Activated CD8-positive, alpha-beta T cell treated with anti-CD3 and anti-CD28 coated beads, Interleukin-2, amount 10 ng/mL, durations not matched to agents 7 days and 5 days (primary cell): ENCODE results near the gene PNPLA5. TPM values are rescaled to one million over a fixed set of nuclear protein-coding genes. Genes with fewer than 3 reads are reported as not detected.
A peak's percentile ranks its signal among the peaks of the same experiment; 100 is the strongest.

Experiments used
- ATAC-seq: fragments of 150-1000 bp; cut with Tn5 transposase; one replicate; pipeline ENCODE4 v1.10.0; 2021; ENCODE audit warnings: moderate library complexity
- CTCF ChIA-PET: fragments of 350-600 bp; sonication (Branson Sonifier 250); formaldehyde crosslinking; loops from one replicate; lab custom pipeline; 2021; ENCODE audit warnings: antibody characterized with exemption; lab: Charles Lee
- POLR2A ChIA-PET: fragments of 350-600 bp; sonication (Branson Sonifier 250); formaldehyde crosslinking; loops from one replicate; lab custom pipeline; 2021; ENCODE audit warnings: antibody characterized with exemption; lab: Charles Lee
- DNase-seq: peaks from one replicate; pipeline ENCODE4 v3.0.0-alpha.2; 2020
- H3K27ac Mint-ChIP-seq: one replicate; pipeline ENCODE4 v1.8.0; 2021; ENCODE audit warnings: mild to moderate bottlenecking, mixed read lengths
- H3K27me3 Mint-ChIP-seq: one replicate; pipeline ENCODE4 v1.8.0; 2021; ENCODE audit warnings: low read depth, mixed read lengths
- H3K36me3 Mint-ChIP-seq: one replicate; pipeline ENCODE4 v1.8.0; 2021; ENCODE audit warnings: low read depth, mixed read lengths
- H3K4me1 Mint-ChIP-seq: one replicate; pipeline ENCODE4 v1.8.0; 2021; ENCODE audit warnings: low read depth, mixed read lengths
- H3K4me3 Mint-ChIP-seq: one replicate; pipeline ENCODE4 v1.8.0; 2021; ENCODE audit warnings: mild to moderate bottlenecking, mixed read lengths
- H3K9me3 Mint-ChIP-seq: one replicate; pipeline ENCODE4 v1.8.0; 2022; ENCODE audit warnings: mixed read lengths; ENCODE audit not compliant: insufficient read depth
- total RNA-seq, 2 experiments: library from RNA; stranded (reverse); gene quantifications; one replicate each; pipeline ENCODE4 v1.2.3, GENCODE V29; 2021

PNPLA5 gene
- total RNA-seq, 2 experiments from 2014 or later: not detected

DNA sequence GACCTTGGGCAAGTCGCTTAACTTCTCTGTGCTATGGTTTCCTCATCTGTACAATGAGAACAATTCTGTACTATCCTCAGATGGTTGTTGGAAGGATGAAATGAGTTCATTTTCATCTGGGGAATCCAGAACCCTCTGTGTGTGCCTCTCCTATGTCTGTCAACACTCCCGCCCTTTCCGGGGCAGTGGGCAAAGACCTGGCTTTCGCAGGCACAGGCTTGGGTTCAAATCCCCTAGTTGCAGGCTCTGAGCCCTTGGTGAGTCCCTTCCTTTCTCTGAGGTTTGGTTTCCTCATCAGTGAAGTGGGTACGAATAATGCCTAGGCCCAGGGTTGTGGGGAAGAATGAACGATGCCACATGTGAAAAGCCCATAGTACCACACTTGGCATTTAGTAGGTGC, 6.0 kb downstream of the PNPLA5 start:
- H3K27me3 Mint-ChIP-seq: peaks cover 11% of the 10 kb centered on the region
- H3K4me1 Mint-ChIP-seq: no peaks in the 10 kb centered on the region
- POLR2A ChIA-PET: no interaction called here
- no peak overlapping the region for H3K4me3 Mint-ChIP-seq
- CTCF ChIA-PET: interaction anchor here (1.2 to 3.9 kb wide), 2 partner anchors 20 to 60 kb away, joined by 4 to 69 read pairs; no protein-coding TSS in a partner anchor
- ATAC-seq (no peak), DNase-seq (no peak)
- H3K27ac Mint-ChIP-seq: no peak overlapping the region
- H3K36me3 Mint-ChIP-seq: no peaks in the 10 kb centered on the region
- H3K9me3 Mint-ChIP-seq: no peaks in the 10 kb centered on the region

DNA sequence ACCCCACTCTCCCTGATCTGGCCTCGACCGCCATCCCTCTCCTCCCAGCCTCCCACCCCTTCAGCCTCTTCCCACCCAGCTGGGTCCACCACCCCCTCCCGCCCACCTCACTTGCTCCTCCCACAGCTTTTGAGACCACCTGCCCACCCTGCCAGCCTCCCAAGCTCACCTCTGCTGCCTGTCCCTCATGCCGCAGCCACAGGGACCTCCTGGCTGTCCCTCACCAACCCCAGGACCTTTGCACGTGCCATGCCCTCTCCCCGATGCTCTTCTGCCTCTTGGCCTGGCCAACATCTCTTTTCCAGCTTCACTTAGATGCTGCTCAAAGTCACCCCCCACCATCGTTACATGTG, 6.5 kb downstream of the PNPLA5 start:
- Mint-ChIP-seq H3K4me1 (no peaks in the 10 kb centered on the region), H3K36me3 (no peaks in the 10 kb centered on the region), H3K27ac (no peak overlapping the region), H3K9me3 (no peaks in the 10 kb centered on the region), H3K27me3 (peaks cover 9% of the 10 kb centered on the region), H3K4me3 (no peak overlapping the region)
- no peak for ATAC-seq
- DNase-seq: no peak
- ChIA-PET CTCF (interaction anchor here (0.6 to 3.9 kb wide), 11 partner anchors 9 to 309 kb away, joined by 3 to 69 read pairs (median 4); partner anchors contain the start of gene EFCAB6), POLR2A (no interaction called here)

DNA sequence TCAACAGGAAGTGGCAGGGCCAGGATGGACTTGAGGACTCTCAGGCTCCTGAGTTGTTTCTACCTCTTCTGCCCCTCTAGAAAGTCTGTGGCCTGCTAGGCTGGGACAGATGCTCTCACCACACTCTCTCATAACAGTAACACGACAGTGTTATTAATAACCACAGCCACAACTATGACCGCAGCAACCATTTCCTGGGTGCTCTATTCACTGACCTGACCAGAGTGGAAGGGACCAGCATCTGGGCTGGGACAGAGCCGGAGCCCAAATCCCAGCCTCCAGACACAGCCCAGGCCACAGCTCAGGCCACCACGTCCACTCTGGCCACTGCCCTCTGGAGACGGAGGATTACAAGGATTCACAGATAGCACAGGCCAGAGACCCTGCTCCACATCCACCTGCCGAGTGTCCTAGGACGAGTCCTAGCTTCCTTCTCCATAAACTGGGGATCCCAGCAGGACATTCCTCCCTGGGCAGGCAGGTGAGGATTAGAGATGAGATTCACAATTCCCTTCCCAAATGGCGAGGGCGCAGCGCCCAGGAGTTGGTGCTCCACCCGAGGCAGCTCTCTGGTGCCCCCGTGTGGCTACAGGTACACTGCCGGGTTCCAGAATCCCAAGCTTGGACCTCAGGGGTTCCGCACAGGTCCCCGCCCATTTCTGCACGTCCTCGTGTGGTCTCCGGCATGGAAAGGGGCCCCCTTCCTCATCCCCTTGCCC, 7.1 kb downstream of the PNPLA5 start:
- DNase-seq (peak; percentile 63), ATAC-seq (peak; percentile 60)
- POLR2A ChIA-PET: no interaction called here
- no peak overlapping the region for H3K27ac Mint-ChIP-seq
- no peak overlapping the region for H3K4me3 Mint-ChIP-seq
- no peaks in the 10 kb centered on the region for H3K4me1 Mint-ChIP-seq
- H3K36me3 Mint-ChIP-seq: no peaks in the 10 kb centered on the region
- CTCF ChIA-PET: interaction anchor here (0.6 to 3.9 kb wide), 12 partner anchors 10 to 611 kb away, joined by 3 to 69 read pairs (median 4); partner anchors contain the start of gene EFCAB6
- no peaks in the 10 kb centered on the region for H3K9me3 Mint-ChIP-seq
- H3K27me3 Mint-ChIP-seq: peaks cover 6% of the 10 kb centered on the region

DNA sequence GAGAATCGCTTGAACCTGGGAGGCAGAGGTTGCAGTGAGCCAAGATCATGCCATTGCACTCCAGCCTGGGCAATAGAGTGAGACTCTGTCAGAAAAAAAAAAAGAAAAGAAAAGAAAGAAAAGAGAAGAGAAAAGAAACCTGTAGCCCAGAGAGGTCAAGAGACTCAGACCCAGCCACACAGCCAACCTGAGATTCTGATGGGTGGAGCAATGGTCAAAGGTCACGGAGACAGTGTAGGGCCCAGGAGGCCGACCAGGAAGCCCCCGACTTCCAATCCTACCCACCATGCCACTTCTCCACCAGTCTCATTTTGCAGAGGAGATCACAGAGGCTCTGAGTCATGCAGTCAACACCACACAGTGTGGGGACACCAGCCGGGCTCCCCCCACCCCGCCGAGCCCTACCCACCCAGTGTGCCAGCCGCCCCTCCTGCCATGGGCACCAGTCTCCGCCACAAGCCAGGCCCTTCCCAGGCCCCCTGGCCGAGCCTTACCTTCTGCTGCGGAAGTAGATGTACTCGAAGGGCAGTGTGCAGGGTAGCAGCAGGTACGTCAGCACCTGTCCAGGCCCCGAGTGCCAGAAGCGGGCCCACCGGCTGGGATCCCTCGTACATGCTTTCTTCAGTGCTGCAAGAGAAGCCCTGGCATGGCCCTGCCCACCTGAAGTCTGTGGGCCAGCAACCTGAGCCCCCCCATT, 7.9 kb downstream of the PNPLA5 start:
- no peaks in the 10 kb centered on the region for H3K9me3 Mint-ChIP-seq
- POLR2A ChIA-PET: no interaction called here
- H3K27me3 Mint-ChIP-seq: peaks cover 2% of the 10 kb centered on the region
- DNase-seq (no peak), ATAC-seq (no peak)
- H3K27ac Mint-ChIP-seq: no peak overlapping the region
- H3K4me1 Mint-ChIP-seq: no peaks in the 10 kb centered on the region
- CTCF ChIA-PET: interaction anchor here (0.6 to 3.9 kb wide), 21 partner anchors 8 to 743 kb away, joined by 3 to 69 read pairs (median 4); partner anchors contain the start of genes PNPLA3 and PNPLA5
- no peak overlapping the region for H3K4me3 Mint-ChIP-seq
- H3K36me3 Mint-ChIP-seq: no peaks in the 10 kb centered on the region

DNA sequence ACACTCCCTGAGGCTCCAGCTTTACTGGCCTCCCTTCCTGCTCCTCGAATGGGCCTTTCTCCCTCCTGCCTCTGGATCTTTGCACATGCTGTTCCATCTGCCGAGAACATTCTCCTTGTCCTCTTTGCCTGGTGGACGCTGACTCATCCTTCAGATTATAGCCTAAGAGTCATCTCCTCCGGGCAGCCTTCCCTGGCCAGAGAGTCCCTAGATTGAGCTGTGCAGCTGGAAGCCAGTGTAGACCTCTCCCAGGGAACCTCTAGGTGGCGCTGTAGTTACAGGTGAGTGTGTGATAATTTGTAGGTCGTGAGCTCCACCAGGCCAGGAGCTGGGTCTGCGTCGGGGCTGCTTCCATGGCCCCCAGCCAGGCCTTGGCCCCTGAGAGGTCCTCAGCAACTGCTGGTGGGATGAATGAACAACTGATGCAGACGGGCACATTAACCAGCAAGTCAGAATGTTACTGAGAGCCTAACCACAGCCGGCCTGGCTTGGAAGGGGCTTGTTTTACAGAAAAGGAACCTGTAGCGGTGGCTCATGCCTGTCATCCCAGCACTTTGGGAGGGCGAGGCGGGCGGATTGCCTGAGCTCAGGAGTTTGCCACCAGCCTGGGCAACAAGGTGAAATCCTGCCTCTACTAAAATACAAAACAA, 8.7 kb downstream of the PNPLA5 start:
- ATAC-seq (peak; percentile 74), DNase-seq (peak; percentile 70)
- Mint-ChIP-seq H3K36me3 (no peaks in the 10 kb centered on the region), H3K27me3 (no peaks in the 10 kb centered on the region), H3K4me1 (no peaks in the 10 kb centered on the region), H3K4me3 (no peak overlapping the region), H3K9me3 (no peaks in the 10 kb centered on the region), H3K27ac (no peak overlapping the region)
- ChIA-PET CTCF (interaction anchor here (0.6 to 3.9 kb wide), 25 partner anchors 8 to 744 kb away, joined by 3 to 69 read pairs (median 3); partner anchors contain the start of genes PNPLA3 and PNPLA5), POLR2A (no interaction called here)

DNA sequence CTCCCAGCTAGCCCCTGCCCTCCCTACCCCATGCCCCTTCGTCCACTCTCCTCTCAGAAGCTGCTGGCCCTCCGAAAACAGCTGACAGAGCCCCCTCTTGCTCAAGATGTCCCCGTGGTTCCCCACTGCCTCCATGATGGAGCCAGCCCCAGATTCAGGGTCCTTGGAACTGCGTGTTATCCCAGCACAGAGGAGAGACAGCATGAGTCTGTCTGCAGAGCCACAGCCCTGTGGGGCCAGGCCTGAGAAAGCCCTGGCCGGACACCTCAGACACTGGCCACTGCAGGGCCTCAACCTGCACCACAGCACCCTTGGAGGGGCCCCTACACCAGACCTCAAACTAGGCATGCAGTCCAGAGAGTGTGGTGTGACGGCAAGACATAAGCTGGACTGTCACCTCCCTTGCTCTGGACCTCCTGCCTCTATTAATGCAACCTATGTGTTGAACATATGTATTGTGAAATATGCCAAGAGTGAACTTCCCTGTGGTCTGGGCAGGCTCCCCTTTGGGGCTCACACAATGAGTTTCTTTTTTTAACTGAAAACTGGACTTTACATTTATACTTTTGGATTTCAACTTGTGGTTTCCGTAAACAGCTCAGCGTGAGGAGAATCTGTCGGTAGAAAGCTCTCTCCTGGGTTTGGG, 9.6 kb downstream of the PNPLA5 start:
- Mint-ChIP-seq H3K4me3 (no peak overlapping the region), H3K27ac (no peak overlapping the region), H3K27me3 (no peaks in the 10 kb centered on the region), H3K36me3 (no peaks in the 10 kb centered on the region), H3K4me1 (no peaks in the 10 kb centered on the region), H3K9me3 (no peaks in the 10 kb centered on the region)
- no peak for ATAC-seq
- CTCF ChIA-PET: interaction anchor here (0.6 to 3.9 kb wide), 17 partner anchors 8 to 314 kb away, joined by 3 to 69 read pairs (median 4); partner anchors contain the start of genes PNPLA3 and PNPLA5
- POLR2A ChIA-PET: no interaction called here
- no peak for DNase-seq

DNA sequence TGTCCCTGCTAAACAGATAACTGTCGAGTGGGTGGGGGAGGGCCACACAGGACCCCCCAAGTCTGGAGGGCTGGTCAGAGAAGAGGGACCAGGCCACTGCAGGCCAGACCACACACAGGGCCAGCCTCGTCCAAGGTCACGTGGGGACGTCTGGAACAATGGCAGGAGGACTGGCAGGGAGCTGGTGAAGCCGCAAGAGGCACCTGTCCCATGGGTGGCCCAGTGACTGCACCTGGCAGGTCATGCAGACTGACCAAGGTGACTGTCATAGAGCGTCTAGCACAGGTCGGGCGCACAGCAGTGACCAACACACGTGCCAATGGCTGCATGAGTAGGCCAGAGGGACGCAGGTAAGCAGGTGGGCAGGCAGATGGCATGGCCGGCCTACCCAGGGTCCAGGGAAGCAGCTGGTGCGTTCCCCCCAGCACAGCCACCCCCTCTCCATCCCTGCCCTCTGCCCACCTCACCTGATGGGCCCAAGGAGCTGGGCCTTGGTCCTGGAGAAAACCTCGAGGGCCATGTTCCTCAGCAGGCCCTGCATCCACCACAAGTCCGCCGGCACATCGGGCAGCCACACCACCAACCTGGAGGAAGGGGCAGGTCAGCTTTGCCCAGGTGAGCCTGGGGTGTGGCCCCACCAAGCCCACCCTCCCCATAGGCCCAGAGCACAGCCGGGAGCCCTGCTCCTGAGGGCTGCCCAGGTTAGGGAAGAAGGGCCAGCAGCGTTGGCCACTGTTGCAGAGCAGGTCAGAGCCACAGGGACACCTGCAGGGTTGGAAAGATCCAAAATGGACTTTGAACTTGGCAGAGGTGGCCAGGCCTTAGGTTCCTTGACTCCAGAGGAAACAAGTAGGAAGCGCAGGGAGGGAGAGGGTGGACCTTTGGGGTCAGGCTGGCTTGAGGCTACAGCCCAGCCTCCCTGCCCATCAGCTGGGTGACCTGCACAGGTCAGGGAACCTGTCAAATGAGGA, 10.4 kb downstream of the PNPLA5 start:
- CTCF ChIA-PET: interaction anchor here (3.9 kb wide), 1 partner anchor 65 kb away, joined by 69 read pairs; no protein-coding TSS in a partner anchor
- H3K36me3 Mint-ChIP-seq: no peaks in the 10 kb centered on the region
- H3K27me3 Mint-ChIP-seq: no peaks in the 10 kb centered on the region
- POLR2A ChIA-PET: no interaction called here
- DNase-seq (no peak), ATAC-seq (no peak)
- H3K27ac Mint-ChIP-seq: no peak overlapping the region
- H3K4me3 Mint-ChIP-seq: no peak overlapping the region
- no peaks in the 10 kb centered on the region for H3K4me1 Mint-ChIP-seq
- H3K9me3 Mint-ChIP-seq: no peaks in the 10 kb centered on the region

DNA sequence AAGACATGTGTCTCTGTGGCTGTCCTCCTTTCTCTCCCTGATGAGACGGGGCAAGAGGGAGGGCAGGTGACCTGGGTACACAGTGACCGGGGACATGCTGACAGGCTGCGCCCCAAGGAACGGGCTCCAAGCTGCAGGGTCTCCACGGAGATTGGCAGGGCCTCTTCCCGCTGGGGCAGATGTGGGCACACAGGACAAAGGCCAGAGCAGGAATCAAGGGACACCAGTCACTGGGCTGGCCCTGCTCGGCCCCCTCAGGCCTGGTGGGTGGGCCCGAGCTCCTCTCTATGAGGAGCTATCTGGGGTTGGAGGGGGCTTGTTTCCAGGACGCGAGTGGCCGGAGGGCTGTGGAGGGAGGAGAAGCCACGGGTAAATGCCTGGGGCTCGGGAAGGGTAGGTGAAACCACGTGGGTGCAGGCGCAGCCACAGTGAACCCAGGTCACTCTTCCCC, 11.2 kb downstream of the PNPLA5 start:
- no peaks in the 10 kb centered on the region for H3K9me3 Mint-ChIP-seq
- CTCF ChIA-PET: no interaction called here
- no peak overlapping the region for H3K27ac Mint-ChIP-seq
- ATAC-seq: no peak
- H3K36me3 Mint-ChIP-seq: no peaks in the 10 kb centered on the region
- POLR2A ChIA-PET: no interaction called here
- H3K27me3 Mint-ChIP-seq: no peaks in the 10 kb centered on the region
- no peak for DNase-seq
- no peaks in the 10 kb centered on the region for H3K4me1 Mint-ChIP-seq
- H3K4me3 Mint-ChIP-seq: no peak overlapping the region

DNA sequence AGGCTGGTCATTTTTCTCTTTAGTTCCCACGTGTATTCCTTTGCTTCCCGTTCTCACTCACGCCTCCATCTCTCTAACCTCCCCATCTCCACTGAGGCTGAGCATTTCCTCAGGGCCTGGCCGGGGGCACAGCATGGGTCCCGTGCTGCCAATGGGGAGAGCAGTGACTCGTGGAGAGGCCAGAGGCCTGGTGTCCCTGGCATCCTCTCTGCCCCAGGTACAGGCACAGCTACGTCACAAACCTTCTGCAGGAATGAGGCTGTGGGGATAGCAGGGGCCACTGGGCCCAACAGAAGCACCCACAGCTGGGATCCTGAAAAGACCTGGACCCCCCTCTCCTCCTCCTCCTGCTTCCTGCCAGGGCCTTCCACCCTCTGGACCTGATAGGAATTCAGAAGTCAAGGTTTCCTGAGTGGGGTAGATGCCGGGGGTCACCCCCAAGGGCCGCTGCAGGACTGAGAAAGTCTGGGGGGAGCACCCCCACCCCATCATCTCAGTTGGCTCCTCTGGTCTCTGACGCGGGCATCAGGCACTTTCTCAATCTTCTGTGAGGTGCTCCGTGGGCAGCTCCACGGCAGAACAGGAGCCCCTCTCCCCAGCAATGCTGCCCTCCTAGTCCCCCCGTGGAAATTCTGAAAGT, 11.8 kb downstream of the PNPLA5 start:
- H3K4me3 Mint-ChIP-seq: no peak overlapping the region
- ATAC-seq (no peak), DNase-seq (no peak)
- H3K27ac Mint-ChIP-seq: no peak overlapping the region
- no peaks in the 10 kb centered on the region for H3K36me3 Mint-ChIP-seq
- no peaks in the 10 kb centered on the region for H3K27me3 Mint-ChIP-seq
- CTCF ChIA-PET: no interaction called here
- H3K4me1 Mint-ChIP-seq: no peaks in the 10 kb centered on the region
- H3K9me3 Mint-ChIP-seq: no peaks in the 10 kb centered on the region
- POLR2A ChIA-PET: no interaction called here

DNA sequence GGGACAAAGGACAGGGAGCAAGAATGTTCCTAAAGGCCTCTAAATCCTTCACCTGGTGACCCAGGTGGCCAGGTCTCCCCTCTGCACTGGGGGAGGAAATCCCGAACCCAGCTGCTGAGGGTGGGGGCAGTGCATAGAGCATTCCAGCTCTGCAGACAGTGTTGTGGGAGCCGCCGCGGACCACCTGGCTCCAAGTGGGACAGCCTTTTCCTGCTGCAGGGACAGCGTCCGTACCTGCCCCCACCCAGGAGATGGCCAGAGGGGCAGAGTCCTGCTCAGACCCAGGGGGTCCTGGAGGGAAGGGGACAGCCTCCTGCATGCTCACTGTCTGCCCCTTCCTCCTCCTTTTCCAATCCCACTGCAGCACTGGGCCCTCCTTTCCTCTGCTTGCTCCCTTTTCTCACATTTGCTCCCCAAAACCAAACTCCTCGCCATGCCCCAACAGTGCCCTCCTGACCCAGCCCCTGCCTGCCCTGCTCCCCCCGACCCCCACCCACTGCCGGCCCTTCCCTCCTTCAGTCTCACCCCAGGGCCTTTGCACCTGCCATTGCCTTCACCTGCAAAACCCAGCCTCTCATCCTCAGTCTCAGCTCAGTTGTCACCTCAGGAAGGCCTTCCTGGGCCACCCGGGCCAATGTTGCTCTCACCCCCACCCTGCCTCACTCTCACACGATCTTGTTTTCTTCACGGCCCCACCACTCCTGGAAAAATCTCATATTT, 12.8 kb downstream of the PNPLA5 start:
- CTCF ChIA-PET: no interaction called here
- H3K4me1 Mint-ChIP-seq: no peaks in the 10 kb centered on the region
- ATAC-seq (no peak), DNase-seq (no peak)
- no peak overlapping the region for H3K27ac Mint-ChIP-seq
- no peak overlapping the region for H3K4me3 Mint-ChIP-seq
- no peaks in the 10 kb centered on the region for H3K27me3 Mint-ChIP-seq
- H3K9me3 Mint-ChIP-seq: no peaks in the 10 kb centered on the region
- H3K36me3 Mint-ChIP-seq: no peaks in the 10 kb centered on the region
- POLR2A ChIA-PET: no interaction called here
